HG03565 (cell line): Measurements from ENCODE around the gene BID.
"Not testable (repeated sequence)": the region's sequence is repeated elsewhere in the genome, so short reads cannot be mapped to it uniquely, and the experiment has no call there.

Source experiments
- ATAC-seq: cut with Tn5 transposase; IDR thresholded peaks from one replicate; pipeline ENCODE4 v1.9.1; 2021; ENCODE audit warnings: mild to moderate bottlenecking, moderate library complexity; ENCODE audit not compliant: unreplicated experiment

Gene BID

DNA sequence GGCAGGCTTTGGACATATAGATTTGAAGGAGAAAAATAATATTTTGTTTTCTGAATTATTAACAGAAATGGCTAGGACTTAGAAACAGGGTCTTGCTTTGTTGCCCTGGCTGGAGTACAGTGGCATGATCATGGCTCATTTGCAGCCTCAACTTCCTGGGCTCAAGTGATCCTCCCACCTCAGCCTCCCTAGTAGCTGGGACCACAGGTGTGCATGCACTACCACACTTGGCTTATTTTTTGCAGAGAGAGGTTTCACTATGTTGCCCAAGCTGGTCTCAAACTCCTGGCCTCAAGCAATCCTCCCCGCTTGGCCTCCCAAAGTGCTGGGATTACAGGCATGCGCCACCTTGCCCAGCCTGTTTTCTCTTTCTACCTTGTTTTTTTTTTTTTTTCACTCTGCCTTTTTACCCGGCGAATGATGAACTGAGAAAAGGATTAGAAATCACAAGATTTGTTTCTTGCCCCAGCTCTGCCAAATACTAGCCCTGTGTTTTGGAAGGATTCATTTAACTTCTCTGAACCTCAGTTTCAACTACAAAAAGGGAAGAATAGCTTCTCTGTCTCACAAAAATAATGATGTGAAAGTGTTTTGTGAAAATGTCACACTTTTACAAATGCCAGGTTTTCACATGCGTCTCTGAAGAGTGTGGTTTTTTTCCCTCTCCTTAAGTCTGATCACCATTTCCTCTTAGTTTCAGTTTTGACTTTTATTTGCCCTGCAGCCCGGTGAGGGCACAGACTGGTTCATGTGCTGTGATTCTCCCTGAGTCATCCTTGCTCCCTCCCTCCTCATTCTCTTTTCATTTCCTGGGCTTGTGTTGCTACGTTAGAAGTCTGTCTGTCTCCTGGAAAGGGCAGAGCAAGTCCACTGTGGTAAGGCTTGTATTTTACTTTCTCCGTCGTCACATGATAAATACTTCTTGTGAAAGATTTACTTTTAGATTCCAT is 68.0 kb downstream of the BID start:
- ATAC-seq, result peak; percentile 84

DNA sequence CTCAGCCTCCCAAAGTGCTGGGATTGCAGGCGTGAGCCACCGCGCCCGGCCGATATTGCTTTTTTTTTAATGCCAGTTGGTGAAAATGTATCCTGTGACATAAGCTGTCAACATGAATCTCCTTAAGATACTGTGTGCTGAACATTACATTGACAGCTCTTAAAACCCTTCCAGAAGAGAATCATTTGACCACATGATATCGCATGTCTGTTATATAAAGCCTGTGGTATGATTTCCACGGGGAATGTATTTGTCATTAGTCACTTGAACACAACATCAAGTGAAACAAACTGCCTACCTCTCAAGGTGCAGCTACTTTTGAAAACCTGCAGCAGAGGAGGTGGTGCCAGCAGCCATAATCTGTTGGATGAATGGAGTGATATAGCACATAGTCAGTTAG is 68.7 kb downstream of the BID start:
- no peak for ATAC-seq

DNA sequence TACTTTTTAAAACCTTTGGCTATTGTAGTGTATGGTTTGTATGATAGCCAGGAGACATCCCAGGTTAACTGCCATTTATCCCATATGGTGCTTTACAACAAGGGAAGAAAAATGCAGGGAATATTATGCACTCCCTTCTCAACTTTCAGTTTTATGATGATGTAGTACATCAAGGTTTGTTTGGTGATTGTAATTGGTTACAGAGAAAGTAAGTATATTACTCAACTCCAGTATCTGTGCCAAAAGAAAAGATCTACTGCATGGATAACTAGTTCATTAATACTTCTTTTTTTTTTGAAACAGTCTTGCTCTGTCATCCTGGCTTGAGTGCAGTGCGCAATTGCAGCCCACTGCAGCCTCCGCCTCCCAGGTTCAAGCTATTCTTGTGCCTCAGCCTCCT is 70.5 kb downstream of the BID start:
- ATAC-seq, result no peak

DNA sequence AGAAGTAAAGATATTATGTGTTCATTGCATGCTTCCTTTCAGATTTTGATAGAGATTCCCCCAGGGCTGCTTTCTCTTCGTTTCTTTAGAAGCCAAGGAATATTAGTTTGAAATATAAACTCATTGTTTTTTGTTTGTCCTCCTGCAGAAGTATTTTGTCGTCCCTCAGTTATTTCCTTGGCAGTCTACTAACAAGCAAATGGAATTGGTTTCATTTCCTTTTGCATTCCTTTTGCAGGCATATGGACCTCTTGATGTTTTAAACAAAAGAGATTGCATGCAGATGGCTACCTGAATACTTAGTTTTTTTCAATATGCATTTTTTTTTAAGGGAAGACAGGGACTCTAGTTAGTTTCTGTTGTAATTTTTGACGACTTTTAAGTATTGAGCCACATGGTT is 73.5 kb downstream of the BID start:
- ATAC-seq, result no peak

DNA sequence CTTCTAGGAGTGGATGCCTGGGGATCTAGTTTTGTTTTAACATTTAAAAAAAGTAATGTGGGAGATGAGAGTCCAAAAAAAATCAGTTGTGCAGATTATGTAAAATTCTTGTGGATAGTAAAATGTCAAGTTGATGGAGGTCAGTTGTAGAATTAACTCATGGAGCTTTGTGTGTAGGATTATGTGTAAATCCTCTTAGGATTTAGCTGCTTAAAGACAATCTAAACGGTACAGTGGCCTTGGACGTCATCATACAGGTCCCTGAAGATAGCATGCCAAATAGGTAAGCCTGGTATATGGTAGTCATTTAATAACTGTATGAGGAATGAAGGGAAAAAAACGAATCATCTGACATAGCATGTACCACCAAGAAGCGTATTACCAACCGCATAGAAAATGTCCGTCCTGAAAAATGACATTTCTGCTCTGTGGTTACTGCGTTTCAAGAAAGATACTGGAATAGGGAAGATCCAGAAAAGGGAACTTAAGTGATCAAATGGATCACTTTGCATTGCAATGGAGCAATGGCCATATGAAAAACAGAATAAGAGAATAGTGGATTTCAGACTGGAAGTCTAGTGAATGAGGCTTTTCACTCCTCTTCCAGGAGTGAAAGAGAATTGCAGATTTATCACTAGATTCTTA is 74.5 kb downstream of the BID start:
- ATAC-seq, result no peak

DNA sequence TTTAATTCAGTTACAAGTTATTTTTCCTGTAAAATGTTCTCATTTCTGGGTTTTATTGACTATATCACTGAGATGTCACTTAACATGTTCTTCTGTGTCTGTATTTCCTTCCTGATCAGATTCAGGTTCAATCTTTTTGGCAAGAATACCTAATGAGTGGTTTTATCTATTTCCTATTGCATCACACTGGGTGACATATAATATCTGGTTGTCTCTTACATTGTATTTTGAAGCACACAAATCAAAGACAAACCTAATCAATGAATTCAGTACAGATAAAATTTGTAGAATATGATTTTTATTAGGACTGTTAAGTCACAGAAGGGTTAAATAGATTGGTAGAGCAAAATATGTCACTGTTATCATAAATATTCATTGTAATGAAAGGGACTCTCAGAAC is 75.3 kb downstream of the BID start:
- no peak for ATAC-seq

DNA sequence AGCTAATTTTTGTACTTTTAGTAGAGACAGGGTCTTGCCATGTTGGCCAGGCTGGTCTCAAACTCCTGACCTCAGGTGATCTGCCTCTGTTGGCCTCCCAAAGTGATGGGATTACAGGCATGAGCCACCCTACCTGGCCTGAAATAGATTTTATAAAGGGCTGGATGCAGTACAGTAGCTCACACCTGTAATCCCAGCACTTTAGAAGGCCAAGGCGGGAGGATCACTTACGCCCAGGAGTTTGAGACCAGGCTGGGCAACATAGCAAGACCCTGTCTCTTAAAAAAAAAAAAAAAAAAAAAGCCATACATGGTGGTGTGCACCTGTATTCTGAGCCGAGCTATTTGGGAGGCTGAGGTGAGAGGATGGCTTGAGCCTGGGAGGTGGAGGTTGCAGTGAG is 76.0 kb downstream of the BID start:
- not testable (repeated sequence) for ATAC-seq

DNA sequence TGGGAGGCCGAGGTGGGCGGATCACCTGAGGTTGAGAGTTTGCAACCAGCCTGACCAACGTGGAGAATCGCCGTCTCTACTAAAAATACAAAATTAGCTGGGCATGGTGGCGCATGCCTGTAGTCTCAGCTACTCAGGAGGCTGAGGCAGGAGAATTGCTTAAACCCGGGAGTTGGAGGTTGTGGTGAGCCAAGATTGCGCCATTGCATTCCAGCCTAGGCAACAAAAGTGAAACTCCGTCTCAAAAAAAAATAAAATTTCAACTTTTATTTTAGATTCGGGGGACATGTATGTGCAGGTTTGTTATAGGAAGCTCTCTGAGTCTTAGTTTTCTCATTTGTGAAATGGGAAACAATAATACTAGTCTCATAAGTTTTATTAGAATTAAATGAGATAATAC is 77.1 kb downstream of the BID start:
- ATAC-seq, result not testable (repeated sequence)

DNA sequence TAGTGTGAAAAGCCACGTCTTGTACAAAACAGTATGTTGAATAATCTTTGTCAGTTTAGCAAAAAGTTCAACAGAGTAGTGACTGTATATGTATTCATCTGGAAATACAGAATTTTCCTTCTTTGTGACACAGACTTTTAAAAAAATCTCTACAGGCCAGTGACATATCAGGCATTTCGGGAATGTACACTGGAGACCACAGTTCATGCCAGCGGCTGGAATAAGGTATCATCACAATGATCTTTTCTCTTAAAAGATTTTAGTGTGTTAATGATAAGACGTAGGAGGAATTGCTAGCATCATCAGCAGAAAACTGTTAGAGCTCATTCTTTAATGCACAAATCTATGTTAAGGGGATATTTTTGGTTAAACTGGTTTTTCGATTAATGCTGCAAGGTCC is 78.3 kb downstream of the BID start:
- no peak for ATAC-seq

DNA sequence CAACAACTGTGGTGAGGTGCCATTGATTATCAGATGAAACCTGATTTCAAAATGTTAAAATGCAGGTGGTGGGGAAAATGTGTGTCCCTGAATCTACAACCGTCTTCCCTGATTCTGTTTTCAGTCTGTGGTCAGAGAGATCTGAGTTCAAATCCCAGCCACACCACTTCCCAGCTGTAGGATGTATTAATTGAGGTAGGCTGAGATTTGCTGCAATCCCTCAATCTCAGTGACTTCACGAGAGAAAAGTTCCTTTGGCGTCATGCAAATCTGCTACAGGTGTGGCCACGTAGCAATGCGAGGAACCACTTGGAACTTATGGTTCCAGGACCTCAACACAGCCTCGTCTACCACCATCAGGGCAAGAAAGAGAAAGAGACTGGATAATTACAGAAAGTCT is 79.5 kb downstream of the BID start:
- no peak for ATAC-seq

DNA sequence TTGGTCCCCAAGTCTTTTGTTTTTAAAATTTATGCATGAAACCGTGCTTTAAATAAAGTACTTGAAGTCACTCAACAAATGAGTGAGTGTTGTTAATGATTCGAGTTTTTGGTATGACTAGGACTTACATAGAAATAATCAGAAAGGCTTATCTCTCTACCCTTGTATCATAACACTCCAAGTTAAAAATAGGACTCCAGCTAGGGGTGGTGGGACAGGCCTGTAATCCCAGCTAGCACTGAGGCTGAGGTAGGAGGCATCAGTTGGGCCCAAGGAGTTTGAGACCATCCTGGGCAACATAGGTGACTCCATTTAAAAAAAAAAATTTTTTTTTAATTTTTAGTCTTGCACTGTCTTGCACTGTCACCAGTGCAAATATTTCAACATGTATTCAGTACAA is 80.1 kb downstream of the BID start:
- no peak for ATAC-seq

DNA sequence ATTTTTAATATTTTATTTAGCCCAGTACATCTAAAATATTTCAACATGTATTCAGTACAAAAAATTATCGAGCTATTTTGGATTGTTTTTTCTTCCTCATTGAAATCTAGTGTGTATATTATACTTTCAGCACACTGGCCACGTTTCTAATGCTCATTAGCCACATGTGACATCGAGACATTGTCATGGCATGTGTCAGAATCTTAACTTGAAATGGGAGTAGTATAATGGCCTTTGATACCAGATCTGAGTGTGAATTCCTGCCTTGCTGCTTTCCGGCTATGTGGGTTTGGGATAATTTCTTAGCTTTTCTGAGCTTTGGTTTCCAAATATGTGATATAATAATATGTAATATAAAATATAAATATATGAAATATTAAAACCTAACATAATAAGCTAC is 81.4 kb downstream of the BID start:
- no peak for ATAC-seq

DNA sequence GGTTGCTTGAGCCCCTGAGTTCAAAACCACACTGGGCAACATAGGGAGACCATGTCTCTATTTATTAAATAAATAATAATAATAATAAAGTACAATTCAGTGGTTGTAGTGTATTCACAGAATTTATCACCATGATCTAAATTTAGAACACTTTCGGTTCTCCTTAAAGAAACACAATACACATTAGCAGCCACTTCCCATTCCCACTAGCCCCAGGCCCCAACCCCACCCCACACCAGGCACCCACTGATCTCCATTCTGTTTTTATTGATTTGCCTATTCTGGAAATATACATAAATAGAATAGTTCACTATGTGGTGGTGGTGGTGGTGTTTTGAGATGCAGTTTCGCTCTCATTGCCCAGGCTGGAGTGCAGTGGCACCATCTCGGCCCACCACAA is 90.0 kb downstream of the BID start:
- ATAC-seq, result no peak
